Heart left ventricle (tissue), 13 donors: Measurements from ENCODE around the gene FNDC3B.

Experiments
- CTCF ChIP-seq, 12 donors: fragments of 200-600 bp; sonication (generic) in 4 of 12; IDR thresholded peaks; one replicate each; pipeline versions ENCODE4 v1.5.0 to v1.8.0; 2018 to 2022; ENCODE audit warnings: antibody characterized with exemption in 12 of 12, mild to moderate bottlenecking in 5 of 12
- POLR2A ChIP-seq, 2 donors: fragments of 450-650 bp; IDR thresholded peaks; one replicate each; pipeline ENCODE4 v1.6.1; 2017; ENCODE audit warnings: antibody characterized with exemption in 2 of 2, mild to moderate bottlenecking in 2 of 2, moderate library complexity in 2 of 2
- donor health status: ischemic (EF 13 %, LVEDD 7.1; RV severe dilation, severe dysfunction).
- donor health status: DM: no; HTN: yes; CAD: no.
- donor health status: DM: no; HTN: no; CAD: no.
- donor health status: ischemic (EF 25% LVEDD 6.9; RV normal size, moderate dysfunction).
- donor health status: ischemic (EF 25% LVEDD 5.7; RV mildly dilated, moderate dysfunction).
- donor health status: ischemic (EF 35%, LVEDD 5.7; RV mildly dilated, moderate dysfunction).
- donor health status: nonischemic (EF 11% LVEDD 7.7; RV severe dilation, severe dysfunction).
- donor health status: DM: yes; HTN: yes; CAD: no.
- donor health status: PGD.
- donor health status: ischemic (EF 29% LVEDD 5.4; RV normal size, mild dysfunction).
- donor health status: nonischemic (EF 23%, LVEDD 6.1; RV moderate dilation, normal function).

GRCh38 chr3:172110127-172110779 lies 70.9 kb downstream of the FNDC3B start:
- TF ChIP-seq CTCF (IDR thresholded peaks at IDR 0.05), result no peak
- TF ChIP-seq POLR2A (IDR thresholded peaks at IDR 0.05), result no peak
